HG02981 (cell line): ENCODE measurements around the gene SSUH2.
A peak's percentile ranks its signal among the peaks of the same experiment; 100 is the strongest.
"Not testable (repeated sequence)": the region's sequence is repeated elsewhere in the genome, so short reads cannot be mapped to it uniquely, and the experiment has no call there.

Source experiments
- ATAC-seq: cut with Tn5 transposase; IDR thresholded peaks from one replicate; pipeline ENCODE4 v1.9.1; 2021; ENCODE audit warnings: mild to moderate bottlenecking, moderate library complexity; ENCODE audit not compliant: unreplicated experiment

SSUH2 gene

GRCh38 chr3:8660175-8661118 lies 15.8 kb upstream of the SSUH2 start:
- ATAC-seq: no peak

GRCh38 chr3:8659242-8659641 lies 14.6 kb upstream of the SSUH2 start:
- no peak for ATAC-seq

GRCh38 chr3:8658306-8659212 lies 14.0 kb upstream of the SSUH2 start:
- ATAC-seq: peak; percentile 87

- ATAC-seq: no peak
Measured at GRCh38 chr3:8657804-8658305, 13.3 kb upstream of the SSUH2 start.

- no peak for ATAC-seq
Measured at GRCh38 chr3:8656240-8656639, 11.6 kb upstream of the SSUH2 start.

GRCh38 chr3:8655387-8655835 lies 10.8 kb upstream of the SSUH2 start:
- ATAC-seq: no peak

- ATAC-seq: not testable (repeated sequence)
Measured at GRCh38 chr3:8654572-8655329, 10.2 kb upstream of the SSUH2 start.

GRCh38 chr3:8653800-8654408 lies 9.3 kb upstream of the SSUH2 start:
- ATAC-seq: no peak

- no peak for ATAC-seq
Measured at GRCh38 chr3:8652324-8652987, 7.9 kb upstream of the SSUH2 start.

- no peak for ATAC-seq
Measured at GRCh38 chr3:8651418-8652323, 7.1 kb upstream of the SSUH2 start.

- no peak for ATAC-seq
Measured at GRCh38 chr3:8650583-8651416, 6.2 kb upstream of the SSUH2 start.

- no peak for ATAC-seq
Measured at GRCh38 chr3:8649757-8650156, 5.2 kb upstream of the SSUH2 start.

GRCh38 chr3:8648909-8649741 lies 4.5 kb upstream of the SSUH2 start:
- no peak for ATAC-seq

GRCh38 chr3:8647137-8647985 lies 2.8 kb upstream of the SSUH2 start:
- ATAC-seq: no peak

GRCh38 chr3:8646313-8646938 lies 1.8 kb upstream of the SSUH2 start:
- ATAC-seq: no peak

GRCh38 chr3:8645712-8646111 lies 1.1 kb upstream of the SSUH2 start:
- ATAC-seq: no peak
